Measurements from ENCODE around the gene KRT84.

GRCh38 chr12:52332381-52332780 is 53.1 kb downstream of the KRT84 start:
- TF ChIP-seq POLR2AphosphoS5 (IDR thresholded peaks at IDR 0.05; ENCODE audit: low read depth, low read length) (no peak), REST (IDR thresholded peaks at IDR 0.05; ENCODE audit: insufficient read depth in 1 of 2, low read depth in 2 of 2, low read length in 2 of 2) (no peak), TAF1 (IDR thresholded peaks at IDR 0.05; ENCODE audit: borderline replicate concordance, insufficient read depth, low read length) (no peak)

Measured in PFSK-1 (cell line).